Neural cell (in vitro differentiated cells): ENCODE measurements around the gene NPPA.

Source experiments
- CTCF ChIP-seq: fragments of 450-650 bp; IDR thresholded peaks from 2 replicates; pipeline ENCODE4 v1.5.1; 2014; ENCODE audit warnings: antibody characterized with exemption, mild to moderate bottlenecking, moderate library complexity; ENCODE audit not compliant: poor library complexity, severe bottlenecking
- EP300 ChIP-seq: fragments of 450-650 bp; conservative IDR thresholded peaks from 2 replicates; pipeline ENCODE4 v1.6.1; 2014; ENCODE audit warnings: antibody characterized with exemption, mild to moderate bottlenecking, moderate library complexity; ENCODE audit not compliant: poor library complexity, severe bottlenecking
- EZH2 ChIP-seq: fragments of 200-600, 300-800 bp; shearing (Covaris generic), sonication (generic); IDR thresholded peaks from 2 replicates; pipeline ENCODE4 v1.6.1; 2014; ENCODE audit warnings: antibody characterized with exemption, low read length, borderline replicate concordance, mild to moderate bottlenecking; ENCODE audit not compliant: insufficient read depth, poor library complexity, severe bottlenecking
- MXI1 ChIP-seq: fragments of 450-650 bp; conservative IDR thresholded peaks from 2 replicates; pipeline ENCODE4 v1.6.1; 2014; ENCODE audit warnings: antibody characterized with exemption, mild to moderate bottlenecking; ENCODE audit not compliant: poor library complexity, severe bottlenecking
- POLR2AphosphoS5 ChIP-seq: IDR thresholded peaks from 2 replicates; pipeline ENCODE4 v1.6.1; 2012
- RAD21 ChIP-seq: fragments of 450-650 bp; conservative IDR thresholded peaks from 2 replicates; pipeline ENCODE4 v1.6.1; 2014; ENCODE audit warnings: antibody characterized with exemption, mild to moderate bottlenecking, moderate library complexity
- REST ChIP-seq: IDR thresholded peaks from 2 replicates; pipeline ENCODE4 v1.6.1; 2012; ENCODE audit warnings: borderline replicate concordance
- SMC3 ChIP-seq: fragments of 450-650 bp; conservative IDR thresholded peaks from 2 replicates; pipeline ENCODE4 v1.6.1; 2014; ENCODE audit warnings: antibody characterized with exemption, mild to moderate bottlenecking, moderate library complexity; ENCODE audit not compliant: poor library complexity
- TAF1 ChIP-seq: IDR thresholded peaks from 2 replicates; pipeline ENCODE4 v1.6.1; 2012; ENCODE audit warnings: low read depth

GRCh38 chr1:11817192-11817591 is 30.4 kb downstream of the NPPA start:
- no peak for TF ChIP-seq REST
- TF ChIP-seq CTCF = no peak
- TF ChIP-seq EZH2 = no peak
- TF ChIP-seq MXI1 = no peak
- TF ChIP-seq RAD21 = no peak
- TF ChIP-seq TAF1 = no peak
- TF ChIP-seq POLR2AphosphoS5 = no peak
- TF ChIP-seq EP300 = no peak
- no peak for TF ChIP-seq SMC3
